ENCODE data around the gene BIRC2.

GRCh38 chr11:102361086-102362031 lies 14.3 kb downstream of the BIRC2 start:
- TF ChIP-seq, protein P1, sequence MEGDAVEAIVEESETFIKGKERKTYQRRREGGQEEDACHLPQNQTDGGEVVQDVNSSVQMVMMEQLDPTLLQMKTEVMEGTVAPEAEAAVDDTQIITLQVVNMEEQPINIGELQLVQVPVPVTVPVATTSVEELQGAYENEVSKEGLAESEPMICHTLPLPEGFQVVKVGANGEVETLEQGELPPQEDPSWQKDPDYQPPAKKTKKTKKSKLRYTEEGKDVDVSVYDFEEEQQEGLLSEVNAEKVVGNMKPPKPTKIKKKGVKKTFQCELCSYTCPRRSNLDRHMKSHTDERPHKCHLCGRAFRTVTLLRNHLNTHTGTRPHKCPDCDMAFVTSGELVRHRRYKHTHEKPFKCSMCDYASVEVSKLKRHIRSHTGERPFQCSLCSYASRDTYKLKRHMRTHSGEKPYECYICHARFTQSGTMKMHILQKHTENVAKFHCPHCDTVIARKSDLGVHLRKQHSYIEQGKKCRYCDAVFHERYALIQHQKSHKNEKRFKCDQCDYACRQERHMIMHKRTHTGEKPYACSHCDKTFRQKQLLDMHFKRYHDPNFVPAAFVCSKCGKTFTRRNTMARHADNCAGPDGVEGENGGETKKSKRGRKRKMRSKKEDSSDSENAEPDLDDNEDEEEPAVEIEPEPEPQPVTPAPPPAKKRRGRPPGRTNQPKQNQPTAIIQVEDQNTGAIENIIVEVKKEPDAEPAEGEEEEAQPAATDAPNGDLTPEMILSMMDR (IDR thresholded peaks at IDR 0.05 in 8 of 11, conservative IDR thresholded peaks at IDR 0.05 in 3 of 11), result no peak
- TF ChIP-seq POLR2AphosphoS5 (IDR thresholded peaks at IDR 0.05) (peak in 2 of 3 donors; percentile 8 to 38), POLR2A (IDR thresholded peaks at IDR 0.05) (no peak)

All from spleen (tissue), 7 donors.